Karpas-422 (cell line): Measurements from ENCODE around the gene RIPK3. TPM values are rescaled to one million over a fixed set of nuclear protein-coding genes. Genes with fewer than 3 reads are reported as not detected.

Source experiments
- DNase-seq: peaks from one replicate; pipeline ENCODE4 v3.0.0-alpha.2; 2015
- H2AFZ ChIP-seq: fragments of 200-600 bp; sonication (generic); 2 replicates; pipeline ENCODE4 v1.6.1; 2014; ENCODE audit warnings: antibody characterized with exemption, low read length, mixed read lengths
- H3K27ac ChIP-seq: fragments of 200-600 bp; sonication (generic); 2 replicates; pipeline ENCODE4 v1.5.1; 2014; ENCODE audit warnings: mild to moderate bottlenecking, low read length, moderate library complexity
- H3K27me3 ChIP-seq: fragments of 200-600 bp; sonication (generic); 2 replicates; pipeline ENCODE4 v1.6.1; 2014; ENCODE audit warnings: low read length, mixed read lengths
- H3K36me3 ChIP-seq: fragments of 200-600 bp; sonication (generic); 2 replicates; pipeline ENCODE4 v1.6.1; 2014; ENCODE audit warnings: low read length, mixed read lengths; ENCODE audit not compliant: insufficient read depth
- H3K4me1 ChIP-seq: fragments of 200-600 bp; sonication (generic); 2 replicates; pipeline ENCODE4 v1.6.1; 2014; ENCODE audit warnings: mild to moderate bottlenecking, low read length, mixed read lengths
- H3K4me2 ChIP-seq: fragments of 200-600 bp; sonication (generic); 2 replicates; pipeline ENCODE4 v1.6.1; 2014; ENCODE audit warnings: low read length, low read depth, mild to moderate bottlenecking; ENCODE audit not compliant: poor library complexity, severe bottlenecking
- H3K4me3 ChIP-seq: fragments of 200-600 bp; sonication (generic); 2 replicates; pipeline ENCODE4 v1.5.1; 2014; ENCODE audit warnings: mild to moderate bottlenecking, antibody characterized with exemption, low read length, mixed read lengths
- H3K79me2 ChIP-seq: fragments of 200-600 bp; sonication (generic); 2 replicates; pipeline ENCODE4 v1.6.1; 2014; ENCODE audit warnings: mild to moderate bottlenecking, low read length, mixed read lengths
- H3K9ac ChIP-seq: fragments of 200-600 bp; sonication (generic); 2 replicates; pipeline ENCODE4 v1.6.0; 2014; ENCODE audit warnings: low read length
- H3K9me2 ChIP-seq: fragments of 200-600 bp; sonication (generic), shearing (Covaris generic); replicated peaks from 2 replicates; pipeline ENCODE4 v1.6.0; 2014; ENCODE audit warnings: mild to moderate bottlenecking, low read length, moderate library complexity; ENCODE audit not compliant: insufficient read depth
- H3K9me3 ChIP-seq: fragments of 300-700, 200-600 bp; sonication (generic); 2 replicates; pipeline ENCODE4 v1.6.1; 2014; ENCODE audit warnings: low read length, mixed read lengths
- H4K20me1 ChIP-seq: fragments of 200-600 bp; sonication (generic); 2 replicates; pipeline ENCODE4 v1.6.1; 2014; ENCODE audit warnings: mild to moderate bottlenecking, antibody characterized with exemption, low read length, low read depth; ENCODE audit not compliant: insufficient read depth
- total RNA-seq: library from RNA; depleted of rRNA; stranded (reverse); fragments of >200 nt; shearing (Covaris generic); gene quantifications from 2 replicates; pipeline ENCODE4 v1.2.3, GENCODE V29; 2014; ENCODE audit warnings: low replicate concordance

RIPK3 gene
- total RNA-seq, 1 experiment from 2014 or later = 2.3 TPM

DNA sequence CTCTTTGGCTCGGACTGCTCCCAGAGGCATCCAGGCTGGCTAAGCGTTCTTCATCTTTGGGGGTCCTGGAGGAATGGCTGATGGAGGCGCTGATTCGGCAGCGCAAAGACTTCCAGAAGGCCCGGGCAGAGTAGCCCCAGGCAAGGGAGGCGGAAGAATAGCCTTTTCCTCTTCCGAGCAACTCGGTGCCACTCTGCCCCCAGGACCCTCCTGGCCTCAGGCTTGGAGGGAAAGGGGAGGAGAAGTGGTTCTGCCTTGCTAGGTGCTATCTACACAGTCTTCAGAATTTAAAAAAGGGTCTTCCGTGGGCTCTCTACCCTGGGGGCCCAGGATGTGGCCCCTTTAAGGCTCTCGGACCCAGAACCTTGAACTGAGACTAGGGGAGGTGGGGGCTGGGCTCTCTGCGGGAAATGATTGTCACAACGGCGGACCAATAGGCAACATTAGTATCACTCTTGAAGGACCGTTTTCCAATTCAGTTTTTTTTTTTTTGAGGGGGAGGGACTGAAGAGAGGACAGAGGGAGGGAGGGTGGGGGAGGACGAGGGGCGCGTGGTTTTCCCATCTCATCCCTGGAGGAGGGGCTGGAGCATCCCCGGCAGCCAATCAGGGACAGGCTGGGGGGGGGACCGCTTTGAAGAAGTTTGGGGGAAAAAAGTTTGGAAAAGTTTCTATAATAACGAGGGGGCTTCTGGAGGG is 27.9 kb upstream of the RIPK3 start, which contains the start of gene NFATC4:
Gene NFATC4 (plus strand): TSS at position 671 of the 698 bp plus-strand sequence. CDS start 157 bp downstream, outside the sequence.
- Histone ChIP-seq H3K9me2 (no peaks in the 10 kb centered on the region), H3K4me3 (peak within 1 kb of the TSS; percentile 72), H3K9me3 (no peaks in the 10 kb centered on the region), H3K4me2 (peak within 1 kb of the TSS; percentile 96), H3K79me2 (no peaks in the 10 kb centered on the region), H3K27ac (peak within 1 kb of the TSS; percentile 79), H3K27me3 (no peaks in the 10 kb centered on the region), H4K20me1 (no peaks in the 10 kb centered on the region), H3K4me1 (peaks cover 57% of the 10 kb centered on the region), H2AFZ (peak within 1 kb of the TSS; percentile 69), H3K9ac (peak within 1 kb of the TSS; percentile 84), H3K36me3 (no peaks in the 10 kb centered on the region)
- peak; percentile 85 for DNase-seq

DNA sequence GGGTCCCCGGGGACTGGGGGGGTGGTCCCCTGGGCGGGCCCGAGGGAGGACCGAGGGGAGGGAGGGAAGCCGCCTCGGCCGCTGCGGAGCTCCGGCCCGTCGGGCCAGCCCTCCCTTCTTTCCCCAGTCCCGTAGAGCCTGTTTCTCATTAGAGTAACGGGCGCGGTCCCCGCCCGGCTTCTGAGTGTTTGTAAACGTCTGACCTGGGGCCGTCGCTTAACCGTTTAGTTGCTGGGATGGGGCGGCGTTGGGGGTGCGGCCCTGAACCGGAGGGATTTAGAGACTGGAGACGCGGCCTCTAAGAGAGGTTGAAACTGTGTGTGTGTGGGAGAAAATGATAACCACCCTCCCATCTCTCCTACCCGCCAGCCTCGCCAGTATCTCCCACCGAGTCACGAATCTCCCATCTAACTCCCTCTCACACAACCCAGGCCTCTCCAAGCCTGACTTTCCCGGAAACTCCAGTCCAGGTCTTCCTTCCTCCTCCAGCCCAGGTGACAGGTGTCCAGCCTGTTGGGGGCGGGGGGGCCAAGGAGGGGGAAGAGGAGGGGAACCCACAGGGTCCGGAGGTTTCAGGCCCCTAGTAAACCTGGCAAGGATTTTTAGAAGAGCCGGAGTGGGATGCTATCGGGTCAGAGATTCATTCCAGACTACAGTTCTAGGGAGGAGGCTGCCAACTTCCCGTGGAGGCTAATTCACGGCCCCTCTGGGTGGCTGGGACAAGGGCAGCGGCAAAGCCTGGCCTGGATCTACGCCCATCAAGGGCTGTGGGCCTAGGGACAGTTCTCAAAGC is 27.1 kb upstream of the RIPK3 start:
- H3K27ac ChIP-seq = peak overlapping the region; percentile 79
- DNase-seq = peak; percentile 96
- peaks cover 57% of the 10 kb centered on the region for H3K4me1 ChIP-seq
- H3K9me3 ChIP-seq = no peaks in the 10 kb centered on the region
- H4K20me1 ChIP-seq = no peaks in the 10 kb centered on the region
- H3K4me2 ChIP-seq = peak overlapping the region; percentile 96
- H3K9ac ChIP-seq = peak overlapping the region; percentile 84
- no peaks in the 10 kb centered on the region for H3K79me2 ChIP-seq
- peak overlapping the region; percentile 95 for H2AFZ ChIP-seq
- no peaks in the 10 kb centered on the region for H3K27me3 ChIP-seq
- H3K36me3 ChIP-seq = no peaks in the 10 kb centered on the region
- peak overlapping the region; percentile 72 for H3K4me3 ChIP-seq
- no peaks in the 10 kb centered on the region for H3K9me2 ChIP-seq

DNA sequence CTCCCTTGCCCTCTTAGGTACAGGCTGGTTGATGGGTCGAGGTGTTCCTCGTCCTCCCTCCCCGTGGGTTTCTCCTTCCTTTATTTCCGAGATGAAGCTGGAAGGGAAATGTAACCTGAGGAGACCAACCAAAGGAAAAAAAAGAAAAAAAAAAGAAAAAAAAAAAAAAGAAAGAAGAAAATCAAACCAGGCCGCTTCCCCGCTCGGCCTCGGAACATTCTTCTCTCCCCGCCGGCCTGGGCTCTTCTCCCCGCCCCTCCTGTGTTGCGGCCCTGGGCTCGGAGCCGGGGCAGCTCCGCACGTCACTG is 26.6 kb upstream of the RIPK3 start:
- Histone ChIP-seq H4K20me1 (no peaks in the 10 kb centered on the region), H3K79me2 (no peaks in the 10 kb centered on the region), H3K27ac (peak overlapping the region; percentile 79), H3K9me3 (no peaks in the 10 kb centered on the region), H3K4me3 (peak overlapping the region; percentile 72), H3K36me3 (no peaks in the 10 kb centered on the region), H2AFZ (peak overlapping the region; percentile 95; the same call in 1 of the 2 replicates), H3K4me2 (peak overlapping the region; percentile 96), H3K4me1 (peaks cover 54% of the 10 kb centered on the region), H3K9me2 (no peaks in the 10 kb centered on the region), H3K27me3 (no peaks in the 10 kb centered on the region), H3K9ac (peak overlapping the region; percentile 84)
- DNase-seq = no peak

DNA sequence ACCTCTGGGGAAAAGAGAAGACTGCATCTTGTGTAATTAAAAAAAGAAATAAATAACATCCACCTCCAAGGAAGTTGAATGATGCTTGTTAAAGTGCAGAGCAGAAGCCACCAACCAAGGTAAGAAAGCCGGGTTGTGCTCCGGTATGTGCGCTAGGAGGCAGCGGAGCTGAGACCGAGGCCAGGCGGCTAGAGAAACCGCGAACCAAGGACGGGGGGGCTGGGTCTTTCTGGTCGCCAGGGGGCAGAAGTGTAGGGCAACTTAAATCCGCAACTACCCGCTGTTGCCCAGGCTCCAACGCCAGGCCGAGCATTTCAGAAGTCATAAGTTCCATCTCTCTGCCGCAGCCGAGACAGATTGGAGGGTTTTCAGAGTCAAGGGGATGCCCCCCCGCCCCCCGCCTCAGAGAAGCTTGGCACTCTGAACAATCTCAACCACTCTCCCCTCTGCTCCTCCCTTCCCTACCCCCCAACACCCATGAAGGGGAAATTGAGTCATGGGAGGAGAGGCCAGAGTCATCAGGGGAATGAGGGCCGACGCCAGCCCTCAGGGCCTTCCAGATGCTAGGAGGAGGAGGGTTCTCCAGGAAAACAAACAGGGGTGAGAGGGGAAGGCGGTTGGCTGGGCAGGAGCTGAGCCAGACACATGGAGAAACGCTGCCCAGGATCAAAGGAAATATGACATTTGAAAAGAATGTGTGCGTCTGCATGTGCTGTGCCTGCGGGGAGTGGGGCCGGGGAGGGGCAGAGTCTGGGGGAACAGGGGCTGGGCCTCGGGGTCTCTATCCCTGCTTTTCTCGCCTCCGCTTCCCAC is 26.0 kb upstream of the RIPK3 start:
- H3K27me3 ChIP-seq = no peaks in the 10 kb centered on the region
- peak overlapping the region; percentile 72 for H3K4me3 ChIP-seq
- H3K4me1 ChIP-seq = peaks cover 48% of the 10 kb centered on the region
- peak overlapping the region; percentile 84 for H3K9ac ChIP-seq
- no peaks in the 10 kb centered on the region for H3K9me2 ChIP-seq
- peak overlapping the region; percentile 96 for H3K4me2 ChIP-seq
- no peaks in the 10 kb centered on the region for H3K79me2 ChIP-seq
- no peaks in the 10 kb centered on the region for H3K36me3 ChIP-seq
- H3K9me3 ChIP-seq = no peaks in the 10 kb centered on the region
- peak; percentile 99 for DNase-seq
- peak overlapping the region; percentile 95 for H2AFZ ChIP-seq
- no peaks in the 10 kb centered on the region for H4K20me1 ChIP-seq
- H3K27ac ChIP-seq = peak overlapping the region; percentile 79

DNA sequence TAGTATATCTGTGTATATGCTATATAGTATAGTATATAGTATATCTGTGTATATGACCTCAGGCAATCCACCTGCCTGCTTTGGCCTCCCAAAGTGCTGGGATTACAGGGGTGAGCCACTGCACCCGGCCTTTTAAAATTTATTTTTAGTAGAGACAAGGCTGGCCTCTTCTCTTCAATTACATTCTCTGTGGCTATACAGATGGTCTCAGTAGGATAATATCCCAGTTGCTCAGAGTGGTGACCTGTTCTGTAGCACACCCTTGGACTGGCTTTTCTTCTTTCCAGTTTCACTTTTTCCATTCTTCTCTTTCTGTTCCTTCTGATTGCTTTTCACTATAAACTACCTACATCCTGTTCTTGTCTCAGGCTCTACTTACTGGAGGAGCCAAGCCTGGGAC is 25.1 kb upstream of the RIPK3 start:
- Histone ChIP-seq H3K27ac (no peak overlapping the region), H3K9me2 (no peaks in the 10 kb centered on the region), H3K9ac (no peak overlapping the region), H3K79me2 (no peaks in the 10 kb centered on the region), H3K9me3 (no peaks in the 10 kb centered on the region), H3K4me2 (peak overlapping the region; percentile 96), H4K20me1 (no peaks in the 10 kb centered on the region), H3K27me3 (no peaks in the 10 kb centered on the region), H2AFZ (0 out of 2 replicates have a peak overlapping the region, but pooled peaks have one; percentile 30), H3K4me1 (peaks cover 39% of the 10 kb centered on the region), H3K36me3 (no peaks in the 10 kb centered on the region), H3K4me3 (no peak overlapping the region)
- no peak for DNase-seq

DNA sequence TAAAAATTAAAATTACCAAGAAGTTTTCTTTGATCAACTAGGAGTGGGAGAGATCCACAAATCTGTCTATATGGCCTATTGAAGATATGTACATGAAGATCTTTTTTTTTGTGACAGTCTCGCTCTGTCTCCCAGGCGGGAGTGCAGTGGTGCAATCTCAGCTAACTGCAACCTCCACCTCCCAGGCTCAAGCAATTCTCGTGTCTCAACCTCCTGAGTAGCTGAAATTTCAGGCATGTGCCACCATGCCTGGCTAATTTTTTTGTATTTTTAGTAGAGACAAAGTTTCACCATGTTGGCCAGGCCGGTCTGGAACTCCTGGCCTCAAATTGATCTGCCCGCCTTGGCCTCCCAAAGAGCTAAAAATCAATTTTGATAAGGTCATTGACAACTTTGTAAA is 23.6 kb upstream of the RIPK3 start:
- H3K9me3 ChIP-seq = no peaks in the 10 kb centered on the region
- no peaks in the 10 kb centered on the region for H3K9me2 ChIP-seq
- no peaks in the 10 kb centered on the region for H3K27me3 ChIP-seq
- H3K9ac ChIP-seq = no peak overlapping the region
- no peaks in the 10 kb centered on the region for H3K79me2 ChIP-seq
- no peaks in the 10 kb centered on the region for H4K20me1 ChIP-seq
- no peak overlapping the region for H3K27ac ChIP-seq
- H3K4me3 ChIP-seq = no peak overlapping the region
- H3K36me3 ChIP-seq = no peaks in the 10 kb centered on the region
- H2AFZ ChIP-seq = no peak overlapping the region
- H3K4me1 ChIP-seq = peaks cover 34% of the 10 kb centered on the region
- no peak overlapping the region for H3K4me2 ChIP-seq
- no peak for DNase-seq

DNA sequence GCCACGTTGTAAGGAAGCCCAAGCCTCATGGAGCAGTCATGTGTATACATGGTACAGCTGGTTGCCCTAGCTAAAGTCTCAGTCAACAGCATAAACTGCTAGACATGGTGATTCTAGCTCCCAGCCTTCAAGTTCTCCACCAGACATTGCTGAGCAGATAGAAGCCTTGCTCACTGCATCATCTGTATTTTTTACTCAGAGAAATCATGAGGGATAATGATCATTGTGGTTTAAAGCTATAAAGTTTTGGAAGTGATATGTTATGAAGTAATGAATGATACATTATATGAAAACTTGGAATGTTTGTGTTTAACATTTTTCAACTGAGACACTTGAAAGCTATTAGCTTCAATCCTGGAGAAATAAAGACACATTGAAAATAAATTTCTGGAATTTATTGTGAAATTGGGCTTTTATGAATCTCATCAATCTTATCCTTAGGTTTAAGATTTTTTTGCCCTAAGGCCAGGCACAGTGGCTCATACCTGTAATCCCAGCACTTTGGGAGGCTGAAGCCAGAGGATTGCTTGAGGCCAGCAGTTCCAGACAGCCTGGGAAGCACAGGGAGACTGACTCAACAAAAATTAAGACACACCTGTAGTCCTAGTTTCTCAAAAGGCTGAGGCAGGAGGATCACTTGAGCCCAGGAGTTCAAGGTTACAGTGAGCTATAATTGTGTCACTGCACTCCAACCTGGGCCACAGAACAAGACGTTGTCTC is 22.6 kb upstream of the RIPK3 start:
- H3K9ac ChIP-seq = no peak overlapping the region
- H3K4me1 ChIP-seq = peaks cover 24% of the 10 kb centered on the region
- H3K36me3 ChIP-seq = no peaks in the 10 kb centered on the region
- no peaks in the 10 kb centered on the region for H3K27me3 ChIP-seq
- no peaks in the 10 kb centered on the region for H3K9me2 ChIP-seq
- no peaks in the 10 kb centered on the region for H3K79me2 ChIP-seq
- H3K9me3 ChIP-seq = no peaks in the 10 kb centered on the region
- H4K20me1 ChIP-seq = no peaks in the 10 kb centered on the region
- H3K27ac ChIP-seq = no peak overlapping the region
- no peak for DNase-seq
- H3K4me2 ChIP-seq = no peak overlapping the region
- no peak overlapping the region for H2AFZ ChIP-seq
- no peak overlapping the region for H3K4me3 ChIP-seq
